RPMI7951 (cell line): ENCODE data around the gene TNFRSF13B. TPM values are rescaled to one million over a fixed set of nuclear protein-coding genes. Genes with fewer than 3 reads are reported as not detected.
"Not testable (repeated sequence)": the region's sequence is repeated elsewhere in the genome, so short reads cannot be mapped to it uniquely, and the experiment has no call there.

Experiments used
- DNase-seq: peaks from one replicate; pipeline ENCODE4 v3.0.0-alpha.2; 2012; ENCODE audit warnings: low read depth
- total RNA-seq: library from RNA; depleted of rRNA; stranded (reverse); fragments of >200 nt; shearing (Covaris generic); gene quantifications from 2 replicates; pipeline ENCODE4 v1.2.3, GENCODE V29; 2014

TNFRSF13B gene
- total RNA-seq, 1 experiment from 2014 or later = not detected

- DNase-seq = peak; percentile 92
Observed at GRCh38 chr17:16926571-16927451, 45.1 kb downstream of the TNFRSF13B start.

- DNase-seq = no peak
Observed at GRCh38 chr17:16926061-16926511, 45.8 kb downstream of the TNFRSF13B start.

- no peak for DNase-seq
Observed at GRCh38 chr17:16925461-16926060, 46.4 kb downstream of the TNFRSF13B start.

GRCh38 chr17:16924696-16925440, 47.0 kb downstream of the TNFRSF13B start:
- DNase-seq = no peak

- DNase-seq = no peak
Observed at GRCh38 chr17:16923904-16924695, 47.8 kb downstream of the TNFRSF13B start.

- no peak for DNase-seq
Observed at GRCh38 chr17:16923097-16923903, 48.6 kb downstream of the TNFRSF13B start.

GRCh38 chr17:16922386-16923096, 49.4 kb downstream of the TNFRSF13B start:
- DNase-seq = no peak

- not testable (repeated sequence) for DNase-seq
Observed at GRCh38 chr17:16921451-16921850, 50.5 kb downstream of the TNFRSF13B start.

- no peak for DNase-seq
Observed at GRCh38 chr17:16920628-16921020, 51.3 kb downstream of the TNFRSF13B start.

- no peak for DNase-seq
Observed at GRCh38 chr17:16919663-16920627, 52.0 kb downstream of the TNFRSF13B start.

- DNase-seq = no peak
Observed at GRCh38 chr17:16918443-16918842, 53.5 kb downstream of the TNFRSF13B start.

GRCh38 chr17:16917671-16918394, 54.1 kb downstream of the TNFRSF13B start:
- DNase-seq = no peak

- DNase-seq = no peak
Observed at GRCh38 chr17:16916557-16916920, 55.4 kb downstream of the TNFRSF13B start.

GRCh38 chr17:16915752-16916556, 56.0 kb downstream of the TNFRSF13B start:
- peak; percentile 53 for DNase-seq

GRCh38 chr17:16913463-16913862, 58.5 kb downstream of the TNFRSF13B start:
- DNase-seq = no peak

GRCh38 chr17:16912021-16912962, 59.6 kb downstream of the TNFRSF13B start:
- DNase-seq = no peak
